ENCODE data around the gene AIFM3.

Gene AIFM3

GRCh38 chr22:20989323-20990138 lies 22.5 kb downstream of the AIFM3 start:
- DNase-seq, result no peak

GRCh38 chr22:20990184-20991180 lies 23.4 kb downstream of the AIFM3 start:
- DNase-seq, result no peak

- DNase-seq, result no peak
These were observed 24.4 kb downstream of the AIFM3 start for GRCh38 chr22:20991252-20992055.

GRCh38 chr22:20992056-20992442 lies 25.0 kb downstream of the AIFM3 start:
- no peak for DNase-seq

GRCh38 chr22:20992456-20993303 lies 25.6 kb downstream of the AIFM3 start:
- DNase-seq, result no peak

- no peak for DNase-seq
These were observed 26.5 kb downstream of the AIFM3 start for GRCh38 chr22:20993304-20994127.

- DNase-seq, result no peak
These were observed 27.3 kb downstream of the AIFM3 start for GRCh38 chr22:20994128-20994901.

GRCh38 chr22:20994902-20995241 lies 27.8 kb downstream of the AIFM3 start:
- DNase-seq, result no peak

GRCh38 chr22:20995329-20996030 lies 28.4 kb downstream of the AIFM3 start:
- no peak for DNase-seq

- no peak for DNase-seq
These were observed 29.0 kb downstream of the AIFM3 start for GRCh38 chr22:20996031-20996410.

GRCh38 chr22:20996598-20997535 lies 29.8 kb downstream of the AIFM3 start:
- no peak for DNase-seq

- DNase-seq, result no peak
These were observed 30.6 kb downstream of the AIFM3 start for GRCh38 chr22:20997536-20998257.

GRCh38 chr22:20998411-20999336 lies 31.6 kb downstream of the AIFM3 start:
- DNase-seq, result no peak

- no peak for DNase-seq
These were observed 32.5 kb downstream of the AIFM3 start for GRCh38 chr22:20999350-21000206.

All from anterior cingulate cortex (tissue), 58 donors.